ENCODE measurements around the gene HCN2. TPM values are rescaled to one million over a fixed set of nuclear protein-coding genes. Genes with fewer than 3 reads are reported as not detected.
A peak's percentile ranks its signal among the peaks of the same experiment; 100 is the strongest.

Gene HCN2
- total and polyA plus RNA-seq, 9 of the 15 experiments (the other 6 are each of a cell fraction or from before 2014, with no cell fraction given) = 0.29 to 4.2 (median 0.82) TPM; not detected in 2

DNA sequence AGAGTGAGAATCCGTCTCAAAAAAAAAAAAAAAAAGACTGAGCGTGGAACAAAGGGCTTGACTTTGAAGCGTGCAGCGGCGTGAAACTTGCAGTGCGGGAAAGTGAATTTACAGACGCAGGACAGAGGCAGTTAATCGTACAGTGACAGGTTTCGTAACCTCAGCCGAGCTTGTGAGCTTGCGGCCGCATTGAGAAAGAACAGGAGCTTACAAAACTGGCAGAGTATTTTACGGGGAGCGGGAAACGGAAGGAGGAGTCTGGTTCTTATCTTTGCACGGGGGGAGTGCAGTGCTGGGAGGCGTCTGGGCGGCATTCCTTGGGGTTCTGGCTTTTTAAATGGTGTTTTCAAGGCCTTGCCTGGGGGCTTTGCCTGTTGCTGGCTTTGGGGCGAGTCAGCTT, 23.3 kb upstream of the HCN2 start (continued):
- TF ChIP-seq MXI1 (IDR thresholded peaks at IDR 0.05; ENCODE audit: low read depth, low read length) (no peak), ZBTB26 (CRISPR knock-in tag; IDR thresholded peaks at IDR 0.05) (no peak), SAFB2 (IDR thresholded peaks at IDR 0.05; ENCODE audit: borderline replicate concordance, low read depth, low read length, severe bottlenecking) (no peak), JUND (IDR thresholded peaks at IDR 0.05; ENCODE audit: borderline replicate concordance, low read depth, low read length) (peak; percentile 42; the same call in 1 of the 2 replicates), JUND (tag; IDR thresholded peaks at IDR 0.05; ENCODE audit: borderline replicate concordance, low read depth, low read length) (no peak; the same call in 2 of the 3 replicates), MCM5 (IDR thresholded peaks at IDR 0.05; ENCODE audit: low read depth) (no peak), ZNF165 (CRISPR knock-in tag; IDR thresholded peaks at IDR 0.05; ENCODE audit: borderline replicate concordance) (no peak), TFE3 (CRISPR knock-in tag; IDR thresholded peaks at IDR 0.05) (no peak), NCOA2 (IDR thresholded peaks at IDR 0.05; ENCODE audit: partially characterized antibody in 2 of 2) (no peak), FOXA1 (IDR thresholded peaks at IDR 0.05; ENCODE audit: borderline replicate concordance) (no peak), ZNF239 (CRISPR knock-in tag; IDR thresholded peaks at IDR 0.05) (no peak), ZNF609 (CRISPR knock-in tag; IDR thresholded peaks at IDR 0.05; ENCODE audit: borderline replicate concordance) (no peak)
- TF ChIP-seq, protein P1, sequence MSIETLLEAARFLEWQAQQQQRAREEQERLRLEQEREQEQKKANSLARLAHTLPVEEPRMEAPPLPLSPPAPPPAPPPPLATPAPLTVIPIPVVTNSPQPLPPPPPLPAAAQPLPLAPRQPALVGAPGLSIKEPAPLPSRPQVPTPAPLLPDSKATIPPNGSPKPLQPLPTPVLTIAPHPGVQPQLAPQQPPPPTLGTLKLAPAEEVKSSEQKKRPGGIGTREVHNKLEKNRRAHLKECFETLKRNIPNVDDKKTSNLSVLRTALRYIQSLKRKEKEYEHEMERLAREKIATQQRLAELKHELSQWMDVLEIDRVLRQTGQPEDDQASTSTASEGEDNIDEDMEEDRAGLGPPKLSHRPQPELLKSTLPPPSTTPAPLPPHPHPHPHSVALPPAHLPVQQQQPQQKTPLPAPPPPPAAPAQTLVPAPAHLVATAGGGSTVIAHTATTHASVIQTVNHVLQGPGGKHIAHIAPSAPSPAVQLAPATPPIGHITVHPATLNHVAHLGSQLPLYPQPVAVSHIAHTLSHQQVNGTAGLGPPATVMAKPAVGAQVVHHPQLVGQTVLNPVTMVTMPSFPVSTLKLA (conservative IDR thresholded peaks at IDR 0.05) = peak; percentile 28 to 31; a peak in 2 of 4 replicates
- TF ChIP-seq, protein P2, sequence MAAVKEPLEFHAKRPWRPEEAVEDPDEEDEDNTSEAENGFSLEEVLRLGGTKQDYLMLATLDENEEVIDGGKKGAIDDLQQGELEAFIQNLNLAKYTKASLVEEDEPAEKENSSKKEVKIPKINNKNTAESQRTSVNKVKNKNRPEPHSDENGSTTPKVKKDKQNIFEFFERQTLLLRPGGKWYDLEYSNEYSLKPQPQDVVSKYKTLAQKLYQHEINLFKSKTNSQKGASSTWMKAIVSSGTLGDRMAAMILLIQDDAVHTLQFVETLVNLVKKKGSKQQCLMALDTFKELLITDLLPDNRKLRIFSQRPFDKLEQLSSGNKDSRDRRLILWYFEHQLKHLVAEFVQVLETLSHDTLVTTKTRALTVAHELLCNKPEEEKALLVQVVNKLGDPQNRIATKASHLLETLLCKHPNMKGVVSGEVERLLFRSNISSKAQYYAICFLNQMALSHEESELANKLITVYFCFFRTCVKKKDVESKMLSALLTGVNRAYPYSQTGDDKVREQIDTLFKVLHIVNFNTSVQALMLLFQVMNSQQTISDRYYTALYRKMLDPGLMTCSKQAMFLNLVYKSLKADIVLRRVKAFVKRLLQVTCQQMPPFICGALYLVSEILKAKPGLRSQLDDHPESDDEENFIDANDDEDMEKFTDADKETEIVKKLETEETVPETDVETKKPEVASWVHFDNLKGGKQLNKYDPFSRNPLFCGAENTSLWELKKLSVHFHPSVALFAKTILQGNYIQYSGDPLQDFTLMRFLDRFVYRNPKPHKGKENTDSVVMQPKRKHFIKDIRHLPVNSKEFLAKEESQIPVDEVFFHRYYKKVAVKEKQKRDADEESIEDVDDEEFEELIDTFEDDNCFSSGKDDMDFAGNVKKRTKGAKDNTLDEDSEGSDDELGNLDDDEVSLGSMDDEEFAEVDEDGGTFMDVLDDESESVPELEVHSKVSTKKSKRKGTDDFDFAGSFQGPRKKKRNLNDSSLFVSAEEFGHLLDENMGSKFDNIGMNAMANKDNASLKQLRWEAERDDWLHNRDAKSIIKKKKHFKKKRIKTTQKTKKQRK (IDR thresholded peaks at IDR 0.05; ENCODE audit: borderline replicate concordance, low read depth, low read length) = no peak
